Upper lobe of left lung (tissue), 4 donors: Measurements from ENCODE around the gene TRIM66.

Source experiments
- EP300 ChIP-seq, 4 donors: sonication (generic); formaldehyde crosslinking; IDR thresholded peaks; one replicate each; pipeline ENCODE4 v1.5.1; 2017; ENCODE audit warnings: antibody characterized with exemption in 4 of 4, control low read depth in 2 of 4
- TF ChIP-seq, protein P1 (sequence below), 6 experiments: fragments of 450-650 bp in 4 of 6; fragments of 200-600 bp in 2 of 6; sonication (generic) in 2 of 6; IDR thresholded peaks; one replicate each; pipeline ENCODE4 v1.5.1; 2016 to 2019; ENCODE audit warnings: antibody characterized with exemption in 6 of 6

DNA sequence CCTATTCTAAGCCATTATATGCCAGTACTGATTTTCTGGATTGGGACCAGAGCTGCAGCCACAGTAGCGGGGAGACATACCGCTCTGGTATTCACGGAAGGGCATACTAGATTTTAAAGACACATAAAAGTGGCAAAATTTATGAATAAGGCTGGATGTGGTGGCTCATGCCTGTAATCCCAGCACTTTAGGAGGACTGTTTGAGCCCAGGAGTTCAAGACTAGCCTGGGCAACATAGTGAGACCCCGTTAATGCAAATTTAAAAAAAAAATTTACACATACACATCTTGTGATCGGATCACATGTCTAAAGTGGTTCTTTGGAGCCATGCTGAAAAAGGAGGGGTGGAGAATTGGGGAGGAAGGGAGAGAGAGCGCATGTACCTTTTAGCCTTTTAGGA is 9.1 kb upstream of the TRIM66 start:
- TF ChIP-seq, protein P1, sequence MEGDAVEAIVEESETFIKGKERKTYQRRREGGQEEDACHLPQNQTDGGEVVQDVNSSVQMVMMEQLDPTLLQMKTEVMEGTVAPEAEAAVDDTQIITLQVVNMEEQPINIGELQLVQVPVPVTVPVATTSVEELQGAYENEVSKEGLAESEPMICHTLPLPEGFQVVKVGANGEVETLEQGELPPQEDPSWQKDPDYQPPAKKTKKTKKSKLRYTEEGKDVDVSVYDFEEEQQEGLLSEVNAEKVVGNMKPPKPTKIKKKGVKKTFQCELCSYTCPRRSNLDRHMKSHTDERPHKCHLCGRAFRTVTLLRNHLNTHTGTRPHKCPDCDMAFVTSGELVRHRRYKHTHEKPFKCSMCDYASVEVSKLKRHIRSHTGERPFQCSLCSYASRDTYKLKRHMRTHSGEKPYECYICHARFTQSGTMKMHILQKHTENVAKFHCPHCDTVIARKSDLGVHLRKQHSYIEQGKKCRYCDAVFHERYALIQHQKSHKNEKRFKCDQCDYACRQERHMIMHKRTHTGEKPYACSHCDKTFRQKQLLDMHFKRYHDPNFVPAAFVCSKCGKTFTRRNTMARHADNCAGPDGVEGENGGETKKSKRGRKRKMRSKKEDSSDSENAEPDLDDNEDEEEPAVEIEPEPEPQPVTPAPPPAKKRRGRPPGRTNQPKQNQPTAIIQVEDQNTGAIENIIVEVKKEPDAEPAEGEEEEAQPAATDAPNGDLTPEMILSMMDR (IDR thresholded peaks at IDR 0.05): no peak
- no peak for TF ChIP-seq EP300 (IDR thresholded peaks at IDR 0.05)
